Mesenchymal stem cell (in vitro differentiated cells and primary cell): ENCODE measurements around the gene IL26.

ENCODE experiments used
- DNase-seq: peaks from one replicate; pipeline ENCODE4 v3.0.0-alpha.2; 2013
- H2AFZ ChIP-seq: one replicate; pipeline ENCODE4 v1.6.1; 2013; ENCODE audit warnings: low read depth, mild to moderate bottlenecking, control low read depth, inconsistent platforms, low read length, moderate library complexity
- H2AK5ac ChIP-seq: 2 replicates; pipeline ENCODE4 v1.6.1; 2013; ENCODE audit warnings: low read length, moderate library complexity, mild to moderate bottlenecking, inconsistent platforms; ENCODE audit not compliant: severe bottlenecking
- H2BK120ac ChIP-seq: one replicate; pipeline ENCODE4 v1.6.1; 2013; ENCODE audit warnings: low read depth, mild to moderate bottlenecking, inconsistent platforms, low read length, moderate library complexity
- H2BK12ac ChIP-seq, 2 experiments: one replicate each; pipeline ENCODE4 v1.6.1; 2013; ENCODE audit warnings: inconsistent platforms in 2 of 2, low read length in 2 of 2, mild to moderate bottlenecking in 2 of 2, moderate library complexity in 2 of 2, control low read depth in 1 of 2
- H2BK15ac ChIP-seq: one replicate; pipeline ENCODE4 v1.6.1; 2013; ENCODE audit warnings: mild to moderate bottlenecking, low read depth, inconsistent platforms; ENCODE audit not compliant: poor library complexity, severe bottlenecking
- H2BK5ac ChIP-seq: 2 replicates; pipeline ENCODE4 v1.6.1; 2013; ENCODE audit warnings: low read depth, mild to moderate bottlenecking, low read length, control low read depth, inconsistent platforms; ENCODE audit not compliant: poor library complexity, severe bottlenecking
- H3K14ac ChIP-seq, 2 experiments: one replicate each; pipeline ENCODE4 v1.6.1; 2013; ENCODE audit warnings: inconsistent platforms in 2 of 2, low read length in 2 of 2, control low read depth in 1 of 2, mild to moderate bottlenecking in 1 of 2, moderate library complexity in 1 of 2
- H3K18ac ChIP-seq, 2 experiments: one replicate each; pipeline ENCODE4 v1.6.1; 2013; ENCODE audit warnings: inconsistent platforms in 2 of 2, low read length in 2 of 2, control low read depth in 1 of 2, low read depth in 1 of 2, mild to moderate bottlenecking in 1 of 2
- H3K23ac ChIP-seq, 2 experiments: one replicate each; pipeline ENCODE4 v1.6.1; 2013; ENCODE audit warnings: inconsistent platforms in 2 of 2, low read length in 2 of 2, mild to moderate bottlenecking in 2 of 2, moderate library complexity in 2 of 2, control low read depth in 1 of 2
- H3K27ac ChIP-seq: 2 replicates; pipeline ENCODE4 v1.5.1; 2013; ENCODE audit warnings: mild to moderate bottlenecking, moderate library complexity, low read length, control low read depth, inconsistent platforms; ENCODE audit not compliant: poor library complexity, severe bottlenecking
- H3K27me3 ChIP-seq, 2 experiments: 2 replicates each; pipeline versions ENCODE4 v1.6.1 to v1.7.0; 2013; ENCODE audit warnings: low read length in 2 of 2, mild to moderate bottlenecking in 2 of 2, moderate library complexity in 2 of 2, control low read depth in 1 of 2, inconsistent platforms in 1 of 2; ENCODE audit not compliant: control insufficient read depth in 1 of 2, insufficient read depth in 1 of 2
- H3K36me3 ChIP-seq, 2 experiments: 2 replicates each; pipeline versions ENCODE4 v1.6.1 to v1.7.0; 2013; ENCODE audit warnings: low read length in 2 of 2, control low read depth in 1 of 2, inconsistent platforms in 1 of 2, low read depth in 1 of 2, mild to moderate bottlenecking in 1 of 2; ENCODE audit not compliant: insufficient read depth in 2 of 2, control insufficient read depth in 1 of 2
- H3K4ac ChIP-seq, 2 experiments: one replicate each; pipeline ENCODE4 v1.6.1; 2013; ENCODE audit warnings: inconsistent platforms in 2 of 2, low read length in 2 of 2, mild to moderate bottlenecking in 2 of 2, moderate library complexity in 2 of 2, control low read depth in 1 of 2, low read depth in 1 of 2
- H3K4me1 ChIP-seq: 2 replicates; pipeline ENCODE4 v1.6.1; 2013; ENCODE audit warnings: low read depth, low read length, control low read depth; ENCODE audit not compliant: control insufficient read depth, insufficient read depth
- H3K4me2 ChIP-seq: 2 replicates; pipeline ENCODE4 v1.6.1; 2013; ENCODE audit warnings: low read length, mild to moderate bottlenecking, inconsistent platforms; ENCODE audit not compliant: poor library complexity, severe bottlenecking
- H3K4me3 ChIP-seq, 2 experiments: 2 replicates each; pipeline versions ENCODE4 v1.5.1 to v1.7.0; 2013; ENCODE audit warnings: low read length in 2 of 2, mild to moderate bottlenecking in 2 of 2, control low read depth in 1 of 2, low read depth in 1 of 2; ENCODE audit not compliant: insufficient read depth in 1 of 2
- H3K79me1 ChIP-seq: replicated peaks from 2 replicates; pipeline ENCODE4 v1.6.1; 2013; ENCODE audit warnings: mild to moderate bottlenecking, control low read depth, low read length, inconsistent platforms; ENCODE audit not compliant: poor library complexity, severe bottlenecking
- H3K9ac ChIP-seq: 2 replicates; pipeline ENCODE4 v1.7.0; 2013; ENCODE audit warnings: mild to moderate bottlenecking, low read length, moderate library complexity
- H3K9me3 ChIP-seq: 2 replicates; pipeline ENCODE4 v1.7.0; 2013; ENCODE audit warnings: mild to moderate bottlenecking, low read length; ENCODE audit not compliant: control insufficient read depth
- H4K8ac ChIP-seq: one replicate; pipeline ENCODE4 v1.6.1; 2013; ENCODE audit warnings: inconsistent platforms, mild to moderate bottlenecking, low read length, moderate library complexity
- H4K91ac ChIP-seq: one replicate; pipeline ENCODE4 v1.6.1; 2013; ENCODE audit warnings: mild to moderate bottlenecking, low read length, inconsistent platforms
- WGBS: methylation state at CpG from one replicate; pipeline ENCODE4 v1.1.7; 2013; ENCODE audit warnings: mixed read lengths; 5-methylcytosine and 5-hydroxymethylcytosine counted together

The IL26 gene

DNA sequence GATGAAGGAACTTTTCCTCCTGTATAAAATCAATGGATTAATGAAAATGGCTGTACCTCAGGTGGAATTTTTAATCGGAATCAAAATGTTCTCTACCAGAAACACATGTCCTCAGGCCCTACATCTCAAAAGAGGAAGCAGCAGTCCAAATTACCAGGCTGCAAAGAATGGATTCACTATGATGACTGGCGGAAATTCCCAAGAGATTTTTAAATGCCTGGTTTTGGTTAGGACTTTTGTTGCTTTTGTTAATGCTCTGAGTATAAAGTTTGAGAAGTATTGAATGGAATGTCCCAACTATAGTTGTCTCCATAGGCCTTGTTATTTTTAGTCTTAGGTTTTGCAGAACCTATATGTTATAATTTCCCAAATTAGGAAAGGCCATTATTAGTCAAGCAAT is 54.9 kb downstream of the IL26 start:
- no peak overlapping the region for H2BK5ac ChIP-seq
- no peak overlapping the region for H3K4me3 ChIP-seq
- no peaks in the 10 kb centered on the region for H3K36me3 ChIP-seq
- no peak overlapping the region for H3K23ac ChIP-seq
- H2BK120ac ChIP-seq = no peak overlapping the region
- H3K4ac ChIP-seq = no peak overlapping the region
- no peak overlapping the region for H2BK15ac ChIP-seq
- no peaks in the 10 kb centered on the region for H3K4me1 ChIP-seq
- 83% methylated on average over 2 of the region's 2 CpGs for WGBS
- no peak overlapping the region for H3K27ac ChIP-seq
- H3K9ac ChIP-seq = no peak overlapping the region
- no peak overlapping the region for H4K91ac ChIP-seq
- no peak overlapping the region for H2AFZ ChIP-seq
- H3K14ac ChIP-seq = no peak overlapping the region
- no peak overlapping the region for H2BK12ac ChIP-seq
- no peak overlapping the region for H2AK5ac ChIP-seq
- H3K18ac ChIP-seq = no peak overlapping the region
- no peak for DNase-seq
- peaks cover 0 to 8% of the 10 kb centered on the region in 2 experiments for H3K27me3 ChIP-seq
- no peak overlapping the region for H4K8ac ChIP-seq
- no peaks in the 10 kb centered on the region for H3K9me3 ChIP-seq
- no peaks in the 10 kb centered on the region for H3K79me1 ChIP-seq
- no peak overlapping the region for H3K4me2 ChIP-seq

- Histone ChIP-seq H3K4me1 (no peaks in the 10 kb centered on the region), H3K9ac (no peak overlapping the region), H3K4me2 (no peak overlapping the region), H3K4ac (no peak overlapping the region), H3K4me3 (no peak overlapping the region), H3K14ac (no peak overlapping the region), H4K91ac (no peak overlapping the region), H3K36me3 (no peaks in the 10 kb centered on the region), H3K18ac (no peak overlapping the region), H2AK5ac (no peak overlapping the region), H3K23ac (no peak overlapping the region), H2BK5ac (no peak overlapping the region), H2AFZ (no peak overlapping the region), H3K27me3 (peaks cover 2 to 5% of the 10 kb centered on the region in 2 experiments), H2BK15ac (no peak overlapping the region), H2BK120ac (no peak overlapping the region), H4K8ac (no peak overlapping the region), H3K27ac (no peak overlapping the region), H3K9me3 (no peaks in the 10 kb centered on the region), H2BK12ac (no peak overlapping the region), H3K79me1 (no peaks in the 10 kb centered on the region)
- 100% methylated on average over 1 of the region's 1 CpG for WGBS
- no peak for DNase-seq
These were observed 56.3 kb downstream of the IL26 start for GRCh38 chr12:68169213-68169889.

DNA sequence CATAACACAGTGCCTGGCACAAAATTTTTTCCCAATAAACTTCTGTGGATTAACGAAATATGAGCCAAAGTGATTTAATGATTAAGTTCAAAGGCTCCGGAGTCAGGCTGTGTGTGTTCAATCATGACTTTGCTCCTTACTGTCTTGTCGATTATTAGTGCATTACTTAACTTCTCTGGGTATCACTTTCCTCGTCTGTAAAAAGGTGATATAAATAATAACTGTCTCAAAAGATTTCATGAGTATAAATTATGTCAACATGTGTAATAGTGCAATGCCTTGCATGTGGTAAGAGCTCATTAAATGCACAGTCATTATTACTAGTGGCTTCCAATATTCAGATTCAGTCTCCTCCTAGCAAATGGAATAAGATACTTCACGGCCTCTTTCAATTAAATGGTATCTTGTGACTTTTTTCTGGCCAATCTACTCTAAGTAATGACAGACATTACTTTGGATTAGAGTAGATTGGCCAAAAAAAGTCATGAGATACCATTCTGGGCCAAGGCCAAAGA is 59.2 kb downstream of the IL26 start:
- no CpG with 5 or more reads among the region's 5 CpGs for WGBS
- H3K23ac ChIP-seq = no peak overlapping the region
- H3K9ac ChIP-seq = no peak overlapping the region
- no peak overlapping the region for H2AFZ ChIP-seq
- H3K9me3 ChIP-seq = no peaks in the 10 kb centered on the region
- no peak overlapping the region for H3K14ac ChIP-seq
- H3K4me2 ChIP-seq = no peak overlapping the region
- DNase-seq = no peak
- no peak overlapping the region for H2BK15ac ChIP-seq
- H3K4me1 ChIP-seq = no peaks in the 10 kb centered on the region
- H3K27ac ChIP-seq = no peak overlapping the region
- no peak overlapping the region for H2BK5ac ChIP-seq
- H3K18ac ChIP-seq = no peak overlapping the region
- H2BK120ac ChIP-seq = no peak overlapping the region
- H4K8ac ChIP-seq = no peak overlapping the region
- no peak overlapping the region for H3K4ac ChIP-seq
- H4K91ac ChIP-seq = no peak overlapping the region
- H3K79me1 ChIP-seq = no peaks in the 10 kb centered on the region
- H3K36me3 ChIP-seq = no peaks in the 10 kb centered on the region
- H2BK12ac ChIP-seq = no peak overlapping the region
- peaks cover 5 to 15% of the 10 kb centered on the region in 2 experiments for H3K27me3 ChIP-seq
- no peak overlapping the region for H3K4me3 ChIP-seq
- H2AK5ac ChIP-seq = no peak overlapping the region

DNA sequence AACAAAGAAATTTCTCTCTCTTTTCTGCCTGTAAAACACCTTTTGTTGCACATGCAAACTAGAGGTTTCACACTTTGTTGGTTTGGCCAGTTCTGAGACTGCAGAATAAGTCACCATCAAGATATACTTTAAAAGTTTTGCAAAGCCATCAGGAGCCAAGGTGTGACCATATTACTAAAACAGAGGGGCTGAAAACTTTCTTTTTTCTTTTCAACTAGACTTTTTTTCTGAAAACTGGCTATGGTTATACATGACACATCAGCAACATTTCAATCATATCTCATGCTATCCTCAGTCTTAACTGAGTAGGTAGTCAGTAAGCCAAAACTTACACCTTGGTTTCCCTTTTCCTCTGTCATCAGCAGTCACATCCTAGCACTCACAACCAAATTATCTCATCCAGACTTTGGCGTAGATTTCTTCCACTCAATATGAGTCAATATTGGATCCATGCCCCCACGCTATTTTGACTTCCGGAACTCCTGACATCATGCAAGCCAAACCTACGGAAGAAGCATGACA is 62.0 kb downstream of the IL26 start:
- H3K23ac ChIP-seq = no peak overlapping the region
- no peak overlapping the region for H2BK12ac ChIP-seq
- no peak overlapping the region for H3K14ac ChIP-seq
- H3K9me3 ChIP-seq = no peaks in the 10 kb centered on the region
- no peak overlapping the region for H3K4ac ChIP-seq
- no peak overlapping the region for H2AK5ac ChIP-seq
- no peak overlapping the region for H3K18ac ChIP-seq
- no peak overlapping the region for H4K91ac ChIP-seq
- no peaks in the 10 kb centered on the region for H3K4me1 ChIP-seq
- peaks cover 10% of the 10 kb centered on the region in 2 experiments for H3K27me3 ChIP-seq
- WGBS = 94% methylated on average over 4 of the region's 4 CpGs
- no peak overlapping the region for H3K27ac ChIP-seq
- H3K9ac ChIP-seq = no peak overlapping the region
- H4K8ac ChIP-seq = no peak overlapping the region
- no peak overlapping the region for H2BK5ac ChIP-seq
- no peak overlapping the region for H2BK120ac ChIP-seq
- DNase-seq = no peak
- H2BK15ac ChIP-seq = no peak overlapping the region
- H3K36me3 ChIP-seq = no peaks in the 10 kb centered on the region
- no peaks in the 10 kb centered on the region for H3K79me1 ChIP-seq
- no peak overlapping the region for H2AFZ ChIP-seq
- H3K4me3 ChIP-seq = no peak overlapping the region
- H3K4me2 ChIP-seq = no peak overlapping the region
